NCI-H446 (cell line): Measurements from ENCODE around the gene DUSP10.

Source experiments
- DNase-seq, 2 experiments: peaks; one replicate each; lab custom pipeline; 2025; lab: John Stamatoyannopoulos, UW

DUSP10 gene

DNA sequence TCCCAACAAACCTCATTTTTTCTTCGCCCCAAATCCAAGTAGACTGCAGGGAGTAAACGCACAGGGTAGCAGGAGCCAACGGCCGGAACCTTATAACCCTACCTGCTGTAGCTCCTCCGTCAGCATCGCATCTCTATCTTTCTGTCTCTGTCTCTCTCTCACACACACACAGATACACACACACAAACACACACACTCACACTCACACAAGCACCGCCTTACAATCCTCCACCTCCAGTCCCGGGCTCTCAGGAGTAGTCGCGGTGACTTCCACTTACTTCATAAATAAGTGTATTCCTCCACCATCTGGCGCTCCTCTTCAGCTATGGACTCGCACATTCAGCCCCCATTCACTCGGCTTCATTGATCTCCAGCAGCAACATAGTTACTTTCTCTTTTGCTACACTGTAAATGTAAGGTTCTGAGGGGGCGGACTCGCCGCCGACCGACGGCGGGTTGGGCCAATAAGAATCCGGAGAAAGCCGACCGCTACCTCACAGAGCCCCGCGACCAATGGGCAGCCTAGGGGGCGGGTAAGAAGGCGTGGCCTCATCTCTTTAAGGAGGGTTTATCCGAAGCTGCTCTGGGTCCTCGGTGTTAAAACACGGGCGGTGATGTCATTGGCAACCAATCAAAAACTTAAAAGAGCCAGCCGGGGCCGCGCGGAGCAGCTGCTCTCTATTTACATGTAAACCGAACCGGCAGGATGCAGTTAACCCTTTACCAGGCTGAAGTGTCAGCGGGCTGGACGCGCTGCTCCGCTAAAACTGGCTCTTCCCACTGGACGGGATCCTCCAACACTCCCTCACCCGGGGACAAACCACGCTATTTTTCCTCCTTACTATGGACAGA is at the start of gene DUSP10:
Gene DUSP10, minus strand, starts transcription at position 387 of the 852 bp plus-strand sequence. CDS start 2,345 bp downstream, outside the sequence.
- peak; percentile 98 to 99 for DNase-seq

DNA sequence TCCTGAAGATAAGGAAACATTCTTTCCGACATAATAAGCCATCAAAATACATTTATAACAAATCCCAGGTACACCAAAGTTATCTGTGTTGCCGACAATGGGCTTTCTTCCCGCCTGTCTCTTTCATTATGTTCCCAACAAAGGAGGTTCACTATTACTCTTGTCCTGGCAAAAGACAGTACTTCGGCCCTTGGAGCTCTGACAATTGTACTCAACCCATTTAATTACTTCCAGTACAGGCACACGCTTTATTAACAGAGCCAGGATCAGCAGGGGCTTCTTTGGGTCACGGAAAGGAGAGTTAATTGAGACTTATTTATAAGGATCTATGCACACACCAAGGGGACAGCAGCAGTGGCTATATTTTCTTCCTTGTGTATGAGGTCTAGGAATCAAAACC is 46.6 kb upstream of the DUSP10 start:
- no peak for DNase-seq

DNA sequence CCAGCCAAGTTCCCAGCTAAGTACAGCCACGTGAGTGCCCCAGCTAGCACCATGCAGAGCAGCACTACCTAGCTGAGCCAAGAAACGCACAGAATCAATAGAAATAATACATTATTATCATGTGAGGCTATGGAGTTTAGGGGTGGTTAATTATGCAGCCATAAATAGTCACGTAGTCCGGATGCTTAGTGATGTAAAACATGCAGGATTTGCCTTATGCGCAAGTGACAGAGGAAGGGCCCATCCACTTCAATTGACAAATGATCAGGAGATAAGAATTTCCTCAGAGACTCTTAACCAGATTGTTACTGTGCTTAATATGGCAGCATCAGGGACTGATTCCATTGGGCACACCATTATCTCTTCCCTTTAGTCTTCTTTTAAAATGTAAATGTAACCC is 44.8 kb upstream of the DUSP10 start:
- no peak for DNase-seq

DNA sequence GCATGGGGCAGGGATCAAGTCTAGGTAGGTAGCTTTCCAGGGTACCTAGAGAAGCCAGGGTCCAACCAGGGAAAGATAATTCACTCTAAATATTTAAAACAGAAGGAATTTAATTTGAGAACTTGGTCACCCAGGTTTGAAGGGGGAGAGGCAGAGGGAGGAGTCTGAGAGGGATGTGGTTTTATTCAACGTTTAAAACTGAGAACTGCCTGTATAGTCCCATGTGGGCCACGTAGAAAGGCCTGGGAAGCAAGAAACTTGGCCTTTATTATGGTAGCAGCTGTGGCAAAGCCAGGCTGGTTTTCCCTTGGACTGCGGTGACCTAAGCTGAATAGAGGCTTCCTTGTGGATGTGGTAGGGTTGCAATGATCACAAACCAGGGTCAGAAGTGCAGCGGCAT is 42.0 kb upstream of the DUSP10 start:
- DNase-seq, result peak in 1 of 2 experiments; percentile 20

DNA sequence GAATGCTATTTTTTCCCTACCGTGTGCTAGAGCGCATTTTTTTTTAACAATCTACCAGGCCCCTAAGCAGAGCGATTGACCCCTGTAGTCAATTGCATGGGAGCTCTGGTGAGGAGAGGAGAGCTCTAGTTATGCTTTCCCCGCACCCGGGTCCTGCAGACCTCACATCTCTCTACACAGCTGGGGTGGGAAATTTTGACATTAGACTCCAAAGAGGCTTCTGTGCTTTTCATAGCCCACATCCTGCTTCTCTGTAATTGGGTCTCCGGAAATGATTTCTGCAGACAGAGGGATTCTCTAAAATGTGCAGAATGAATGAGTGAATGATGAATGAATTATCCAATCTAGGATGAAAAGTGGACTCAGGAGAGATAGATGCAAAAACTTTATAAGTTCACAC is 41.5 kb upstream of the DUSP10 start:
- DNase-seq, result no peak

DNA sequence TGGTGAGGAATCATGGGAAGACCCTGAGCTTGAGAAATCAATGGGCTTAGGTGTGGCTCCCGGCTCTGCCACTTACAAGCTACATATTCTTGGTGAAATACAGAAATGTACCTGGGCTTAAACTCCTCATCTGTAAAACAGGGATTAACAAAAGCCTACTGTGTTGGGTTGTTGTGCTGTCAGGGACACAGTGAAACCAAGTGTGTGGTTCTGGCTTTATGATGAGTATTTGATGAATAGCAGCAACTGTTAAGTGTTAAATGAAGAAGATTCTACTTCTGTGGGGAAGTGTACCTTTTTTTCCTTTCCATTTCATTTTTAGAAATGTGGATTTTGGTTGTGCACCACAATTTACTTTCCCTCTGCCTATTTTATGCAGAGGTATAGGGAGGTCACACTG is 41.1 kb upstream of the DUSP10 start:
- no peak for DNase-seq

GRCh38 chr1:221782477-221782876 is 40.6 kb upstream of the DUSP10 start:
- no peak for DNase-seq

GRCh38 chr1:221781102-221781755 is 39.3 kb upstream of the DUSP10 start:
- DNase-seq, result no peak

DNA sequence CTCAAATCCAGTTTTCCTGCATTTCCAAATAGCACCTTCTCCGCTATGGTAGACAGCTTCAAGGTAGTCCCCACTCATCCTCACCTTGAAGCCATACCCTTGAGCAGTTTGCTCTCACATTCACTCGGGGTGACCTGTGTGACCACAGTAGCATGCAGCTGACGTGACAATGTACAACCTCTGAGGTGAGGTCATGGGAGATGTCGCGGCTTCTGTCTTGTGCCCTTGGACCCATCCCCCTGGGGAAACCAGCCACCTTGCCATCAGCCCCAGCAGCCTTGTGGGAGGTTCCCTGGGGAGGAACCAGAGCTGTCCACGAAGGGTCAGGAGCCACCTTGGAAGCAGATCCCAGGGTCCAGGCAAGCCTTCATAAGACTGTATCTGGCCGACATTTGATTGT is 38.3 kb upstream of the DUSP10 start:
- DNase-seq, result no peak

DNA sequence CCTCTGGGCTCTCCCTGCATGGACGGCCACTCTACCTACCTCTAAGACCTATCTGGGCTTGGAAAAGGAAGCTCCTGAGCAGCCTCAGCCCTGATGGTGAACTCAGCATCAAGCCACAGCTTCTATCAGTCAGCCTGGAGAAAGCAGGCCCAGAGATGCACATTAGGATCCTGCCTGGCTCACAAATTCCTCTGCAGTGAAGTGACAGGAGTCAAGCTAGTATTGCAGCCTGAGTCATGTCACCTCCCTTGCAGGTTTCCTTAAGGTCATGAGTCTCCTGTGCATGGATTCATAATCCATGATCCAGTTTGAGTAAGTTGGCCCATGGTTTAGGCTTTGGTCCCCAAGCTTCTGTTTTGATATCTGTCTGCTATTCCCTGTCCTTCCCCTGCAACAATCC is 37.9 kb upstream of the DUSP10 start:
- no peak for DNase-seq

- no peak for DNase-seq
These were observed 36.8 kb upstream of the DUSP10 start for GRCh38 chr1:221778535-221779142.

DNA sequence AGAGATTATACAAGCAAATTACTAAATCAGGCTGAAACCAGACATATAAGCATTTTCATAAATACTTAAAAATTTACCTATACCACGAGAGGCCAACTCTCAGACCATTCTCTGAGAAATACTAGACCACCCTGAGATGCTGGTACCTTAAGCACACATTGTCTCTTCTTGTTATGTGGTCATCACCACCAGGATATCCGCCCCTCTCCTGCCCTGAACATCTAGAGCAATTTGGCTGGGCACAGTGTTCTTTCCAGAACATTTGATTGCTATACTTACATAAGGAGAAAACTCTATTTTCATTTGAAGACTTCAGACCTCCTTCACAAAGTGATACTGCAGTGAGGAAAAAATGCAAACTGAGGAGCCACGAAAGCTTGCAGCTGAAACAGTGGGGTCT is 36.2 kb upstream of the DUSP10 start:
- no peak for DNase-seq

DNA sequence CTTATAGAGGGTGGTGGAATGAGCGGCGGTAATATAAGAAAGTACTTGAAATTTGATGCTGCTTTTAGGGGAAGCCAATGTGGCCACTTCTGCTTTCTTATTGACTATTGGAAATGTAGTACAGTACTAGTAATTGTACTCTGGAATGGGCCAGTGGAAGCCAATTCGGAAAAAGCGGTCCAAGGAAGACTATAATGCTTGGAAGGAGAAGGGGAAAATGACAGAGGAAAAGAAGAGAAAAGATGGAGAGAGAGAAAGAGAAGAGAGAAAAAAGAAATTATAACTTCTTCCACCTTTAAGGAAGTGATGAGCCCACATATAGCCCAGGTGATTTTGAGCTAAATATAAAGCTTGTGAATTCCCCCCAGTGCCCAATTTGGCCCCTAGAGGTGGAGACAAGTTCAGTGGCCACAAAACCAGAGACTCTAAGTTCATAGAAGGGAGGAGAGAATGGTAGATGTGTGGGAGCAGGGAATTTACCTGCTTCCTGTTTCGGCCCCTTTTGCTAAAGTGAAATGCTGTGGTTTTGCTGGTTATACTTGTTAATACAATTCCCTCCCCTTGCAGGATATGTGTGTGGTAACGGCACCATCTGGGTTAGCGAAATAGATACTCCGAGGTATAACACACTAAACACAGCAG is 35.7 kb upstream of the DUSP10 start:
- DNase-seq, result no peak

GRCh38 chr1:221776495-221777301 is 34.8 kb upstream of the DUSP10 start:
- DNase-seq, result no peak

DNA sequence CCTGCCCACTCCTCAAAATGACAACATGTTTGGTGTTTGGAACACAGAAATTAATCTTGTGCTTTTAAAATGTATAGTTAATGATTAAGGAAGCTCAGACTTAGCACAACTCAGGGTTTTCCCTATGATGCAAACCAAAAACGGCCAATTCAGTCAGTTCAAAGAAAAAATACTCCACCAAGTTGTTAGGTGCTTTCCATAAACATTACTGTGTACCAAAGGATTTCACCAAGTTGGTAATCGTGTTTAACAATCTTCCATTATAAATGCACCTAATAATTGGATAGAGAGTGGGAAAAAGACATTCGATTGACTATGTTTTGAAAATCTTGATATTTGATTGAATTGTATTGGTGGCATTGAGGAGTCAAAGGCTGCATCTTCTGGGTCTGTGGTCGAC is 33.3 kb upstream of the DUSP10 start:
- DNase-seq, result no peak

GRCh38 chr1:221774054-221774842 is 32.4 kb upstream of the DUSP10 start:
- DNase-seq, result no peak

- DNase-seq, result no peak
These were observed 31.5 kb upstream of the DUSP10 start for GRCh38 chr1:221773383-221773782.

DNA sequence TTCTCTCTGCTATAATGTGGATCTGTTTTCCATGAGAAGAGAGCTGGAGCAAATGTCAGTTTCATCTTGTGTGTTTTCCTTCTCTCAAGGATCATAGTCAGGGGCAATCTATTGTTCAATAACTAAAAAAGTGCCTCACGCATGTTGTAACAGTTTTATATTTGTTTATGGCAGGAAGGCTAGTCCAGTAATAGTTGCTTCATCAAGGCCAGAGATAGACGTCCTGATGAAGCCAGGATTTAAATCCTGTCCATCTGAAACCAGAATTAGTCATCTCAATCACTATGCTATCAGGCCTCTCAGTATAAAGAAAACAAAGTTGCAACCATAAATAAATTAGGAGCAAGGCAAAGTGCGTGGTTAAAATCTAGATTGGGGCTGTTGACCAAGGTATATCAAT is 30.2 kb upstream of the DUSP10 start:
- no peak for DNase-seq

DNA sequence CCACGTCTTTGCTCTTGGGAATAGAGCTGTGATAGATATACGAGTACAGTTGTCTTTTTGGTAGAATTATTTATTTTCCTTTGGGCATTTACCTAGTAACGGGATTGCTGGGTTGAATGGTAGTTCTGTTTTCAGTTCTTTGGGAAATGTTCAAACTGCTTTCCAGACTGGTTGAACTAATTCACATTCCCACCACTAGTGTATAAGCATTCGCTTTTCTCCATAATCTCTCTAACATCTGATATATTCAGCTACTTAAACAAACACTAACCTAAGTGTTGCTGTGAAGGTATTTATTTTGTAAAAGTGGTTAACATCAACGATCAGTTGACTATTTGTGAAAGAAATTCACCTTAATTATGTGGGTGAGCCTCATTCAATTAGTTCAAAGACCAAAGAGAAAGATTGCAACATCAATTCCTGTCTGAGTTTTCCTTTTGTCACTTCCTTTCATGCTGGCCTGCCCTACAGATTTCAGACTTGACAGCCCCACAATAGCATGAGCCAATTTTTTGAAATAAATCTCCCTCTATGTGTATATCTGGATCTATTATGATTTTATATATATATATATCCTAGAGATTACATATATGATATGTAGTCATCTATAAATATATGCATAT is 26.7 kb upstream of the DUSP10 start:
- DNase-seq, result no peak

- no peak for DNase-seq
These were observed 24.3 kb upstream of the DUSP10 start for GRCh38 chr1:221766210-221766609.
